ENCODE data around the gene SPPL3.

GRCh38 chr12:120861074-120861795, 42.9 kb downstream of the SPPL3 start:
- TF ChIP-seq CTCF (IDR thresholded peaks at IDR 0.05), result no peak
- TF ChIP-seq POLR2A (IDR thresholded peaks at IDR 0.05), result no peak

Data from esophagus squamous epithelium (tissue), 4 donors.